ENCODE data around the gene THADA.

DNA sequence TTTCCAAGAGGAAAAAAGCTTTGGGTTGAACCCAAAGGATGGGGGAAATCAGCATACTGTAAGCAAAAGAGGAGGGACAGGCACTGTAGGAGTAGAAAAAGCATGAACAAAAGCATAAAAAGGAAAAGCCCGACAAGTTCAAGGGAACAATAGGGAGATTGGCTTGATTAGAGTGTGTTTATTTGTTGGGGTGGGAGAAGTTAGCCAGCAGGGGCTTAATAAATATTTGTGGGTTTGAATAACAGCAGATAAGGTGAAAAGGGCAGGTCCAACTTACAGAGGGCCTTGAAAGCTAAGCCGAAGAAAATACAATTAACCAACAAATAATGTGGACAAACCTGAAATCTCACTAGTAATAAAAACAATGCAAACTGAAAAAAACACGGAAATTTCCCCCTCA lies 126.7 kb downstream of the THADA start:
- TF ChIP-seq CTCF (IDR thresholded peaks at IDR 0.05) (no peak), POLR2A (IDR thresholded peaks at IDR 0.05) (no peak), EP300 (IDR thresholded peaks at IDR 0.05) (no peak)
